PC-9 (cell line): ENCODE measurements around the gene NTM.

ENCODE experiments used
- EZH2 ChIP-seq: fragments of 200-600 bp; sonication (generic); IDR thresholded peaks from 2 replicates; pipeline ENCODE4 v1.8.0; 2017; ENCODE audit warnings: antibody characterized with exemption, low read depth
- TF ChIP-seq, protein P1 (sequence below): fragments of 200-600 bp; sonication (generic); conservative IDR thresholded peaks from 2 replicates; pipeline ENCODE4 v1.6.1; 2017; ENCODE audit warnings: mixed run types, antibody characterized with exemption, mild to moderate bottlenecking, moderate library complexity

GRCh38 chr11:131486937-131487635 is 116.7 kb downstream of the NTM start:
- TF ChIP-seq, protein P1, sequence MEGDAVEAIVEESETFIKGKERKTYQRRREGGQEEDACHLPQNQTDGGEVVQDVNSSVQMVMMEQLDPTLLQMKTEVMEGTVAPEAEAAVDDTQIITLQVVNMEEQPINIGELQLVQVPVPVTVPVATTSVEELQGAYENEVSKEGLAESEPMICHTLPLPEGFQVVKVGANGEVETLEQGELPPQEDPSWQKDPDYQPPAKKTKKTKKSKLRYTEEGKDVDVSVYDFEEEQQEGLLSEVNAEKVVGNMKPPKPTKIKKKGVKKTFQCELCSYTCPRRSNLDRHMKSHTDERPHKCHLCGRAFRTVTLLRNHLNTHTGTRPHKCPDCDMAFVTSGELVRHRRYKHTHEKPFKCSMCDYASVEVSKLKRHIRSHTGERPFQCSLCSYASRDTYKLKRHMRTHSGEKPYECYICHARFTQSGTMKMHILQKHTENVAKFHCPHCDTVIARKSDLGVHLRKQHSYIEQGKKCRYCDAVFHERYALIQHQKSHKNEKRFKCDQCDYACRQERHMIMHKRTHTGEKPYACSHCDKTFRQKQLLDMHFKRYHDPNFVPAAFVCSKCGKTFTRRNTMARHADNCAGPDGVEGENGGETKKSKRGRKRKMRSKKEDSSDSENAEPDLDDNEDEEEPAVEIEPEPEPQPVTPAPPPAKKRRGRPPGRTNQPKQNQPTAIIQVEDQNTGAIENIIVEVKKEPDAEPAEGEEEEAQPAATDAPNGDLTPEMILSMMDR = no peak
- TF ChIP-seq EZH2 = no peak
